ENCODE measurements around the gene PAX2.

- TF ChIP-seq CTCF (IDR thresholded peaks at IDR 0.05) (no peak), PREB (CRISPR knock-in tag; IDR thresholded peaks at IDR 0.05; ENCODE audit: borderline replicate concordance) (no peak)
These were observed 114.0 kb downstream of the PAX2 start for GRCh38 chr10:100859484-100859763.

Data from WTC11 (cell line).